Suprapubic skin (tissue), 4 donors: ENCODE results near the gene CPA1.

Source experiments
- CTCF ChIP-seq, 2 donors: fragments of 200-600 bp in 1 of 2; fragments of 450-650 bp in 1 of 2; sonication (generic) in 1 of 2; IDR thresholded peaks; one replicate each; pipeline ENCODE4 v1.5.1; 2016 to 2019; ENCODE audit warnings: antibody characterized with exemption in 2 of 2, mild to moderate bottlenecking in 1 of 2, moderate library complexity in 1 of 2
- POLR2A ChIP-seq, 2 donors: fragments of 450-650 bp; IDR thresholded peaks; one replicate each; pipeline ENCODE4 v1.6.1; 2017; ENCODE audit warnings: antibody characterized with exemption in 2 of 2, mild to moderate bottlenecking in 2 of 2, moderate library complexity in 2 of 2
- POLR2AphosphoS5 ChIP-seq, 3 donors: sonication (generic); formaldehyde crosslinking; IDR thresholded peaks; one replicate each; pipeline ENCODE4 v1.6.1; 2017; ENCODE audit warnings: antibody characterized with exemption in 3 of 3

DNA sequence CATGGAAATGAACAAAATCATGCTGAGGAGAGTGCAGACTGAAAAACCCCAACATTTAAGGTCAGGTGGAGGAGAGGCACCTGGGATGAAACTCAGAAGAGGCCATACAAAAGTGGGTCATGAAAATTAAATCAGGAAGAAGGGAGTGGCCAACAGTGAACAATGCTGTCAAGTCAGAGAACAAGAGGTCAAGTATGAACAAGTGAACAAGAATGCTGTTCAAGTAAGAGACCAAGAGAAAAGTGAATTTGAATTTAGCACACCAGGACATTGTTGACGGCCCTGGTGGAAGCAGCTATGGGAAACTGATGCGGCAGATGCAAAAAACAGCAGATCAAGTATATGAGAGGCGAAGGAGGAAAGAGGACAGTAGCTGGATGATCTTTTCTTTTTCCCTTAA, 52.6 kb downstream of the CPA1 start:
- TF ChIP-seq CTCF (IDR thresholded peaks at IDR 0.05) (no peak), POLR2A (IDR thresholded peaks at IDR 0.05) (no peak), POLR2AphosphoS5 (IDR thresholded peaks at IDR 0.05) (no peak)
